ENCODE data around the gene AK5. TPM values are rescaled to one million over a fixed set of nuclear protein-coding genes. Genes with fewer than 3 reads are reported as not detected.
"Not testable (repeated sequence)": the region's sequence is repeated elsewhere in the genome, so short reads cannot be mapped to it uniquely, and the experiment has no call there.

Gene AK5
- total RNA-seq, 1 donor from 2014 or later = not detected

- Mint-ChIP-seq H3K36me3 (ENCODE audit: low read depth) (no peaks in the 10 kb centered on the region), H3K9me3 (no peaks in the 10 kb centered on the region), H3K4me3 (no peak overlapping the region), H3K27ac (no peak overlapping the region), H3K27me3 (ENCODE audit: insufficient read depth) (no peaks in the 10 kb centered on the region), H3K4me1 (ENCODE audit: low read depth) (no peaks in the 10 kb centered on the region)
- DNase-seq (ENCODE audit: low spot score) = no peak
- intact Hi-C loops (cut with micrococcal nuclease) = no loop called here
Measured at GRCh38 chr1:77484926-77485325, 203.1 kb downstream of the AK5 start.

- H3K4me1 Mint-ChIP-seq (ENCODE audit: low read depth) = no peaks in the 10 kb centered on the region
- H3K27ac Mint-ChIP-seq = no peak overlapping the region
- H3K9me3 Mint-ChIP-seq = no peaks in the 10 kb centered on the region
- intact Hi-C loops (cut with micrococcal nuclease) = no loop called here
- no peaks in the 10 kb centered on the region for H3K27me3 Mint-ChIP-seq (ENCODE audit: insufficient read depth)
- no peaks in the 10 kb centered on the region for H3K36me3 Mint-ChIP-seq (ENCODE audit: low read depth)
- no peak for DNase-seq (ENCODE audit: low spot score)
- no peak overlapping the region for H3K4me3 Mint-ChIP-seq
Measured at GRCh38 chr1:77487631-77488030, 205.8 kb downstream of the AK5 start.

- no peak for DNase-seq (ENCODE audit: low spot score)
- no peak overlapping the region for H3K27ac Mint-ChIP-seq
- no peaks in the 10 kb centered on the region for H3K4me1 Mint-ChIP-seq (ENCODE audit: low read depth)
- H3K4me3 Mint-ChIP-seq = no peak overlapping the region
- no peaks in the 10 kb centered on the region for H3K9me3 Mint-ChIP-seq
- intact Hi-C loops (cut with micrococcal nuclease) = no loop called here
- H3K36me3 Mint-ChIP-seq (ENCODE audit: low read depth) = no peaks in the 10 kb centered on the region
- H3K27me3 Mint-ChIP-seq (ENCODE audit: insufficient read depth) = no peaks in the 10 kb centered on the region
Measured at GRCh38 chr1:77489910-77490309, 208.1 kb downstream of the AK5 start.

GRCh38 chr1:77494026-77494425, 212.2 kb downstream of the AK5 start:
- H3K9me3 Mint-ChIP-seq = peaks cover 11% of the 10 kb centered on the region
- no peaks in the 10 kb centered on the region for H3K4me1 Mint-ChIP-seq (ENCODE audit: low read depth)
- no peak for DNase-seq (ENCODE audit: low spot score)
- intact Hi-C loops (cut with micrococcal nuclease) = no loop called here
- no peaks in the 10 kb centered on the region for H3K36me3 Mint-ChIP-seq (ENCODE audit: low read depth)
- no peaks in the 10 kb centered on the region for H3K27me3 Mint-ChIP-seq (ENCODE audit: insufficient read depth)
- H3K27ac Mint-ChIP-seq = no peak overlapping the region
- H3K4me3 Mint-ChIP-seq = no peak overlapping the region

- DNase-seq (ENCODE audit: low spot score) = no peak
- H3K4me1 Mint-ChIP-seq (ENCODE audit: low read depth) = no peaks in the 10 kb centered on the region
- intact Hi-C loops (cut with micrococcal nuclease) = no loop called here
- no peak overlapping the region for H3K27ac Mint-ChIP-seq
- H3K36me3 Mint-ChIP-seq (ENCODE audit: low read depth) = no peaks in the 10 kb centered on the region
- H3K9me3 Mint-ChIP-seq = peaks cover 11% of the 10 kb centered on the region
- H3K4me3 Mint-ChIP-seq = no peak overlapping the region
- no peaks in the 10 kb centered on the region for H3K27me3 Mint-ChIP-seq (ENCODE audit: insufficient read depth)
Measured at GRCh38 chr1:77498918-77499317, 217.1 kb downstream of the AK5 start.

GRCh38 chr1:77499466-77499865, 217.6 kb downstream of the AK5 start:
- no peaks in the 10 kb centered on the region for H3K36me3 Mint-ChIP-seq (ENCODE audit: low read depth)
- H3K27me3 Mint-ChIP-seq (ENCODE audit: insufficient read depth) = no peaks in the 10 kb centered on the region

GRCh38 chr1:77504986-77505385, 223.2 kb downstream of the AK5 start:
- intact Hi-C loops (cut with micrococcal nuclease) = no loop called here
- Mint-ChIP-seq H3K27ac (no peak overlapping the region), H3K9me3 (no peaks in the 10 kb centered on the region), H3K36me3 (ENCODE audit: low read depth) (no peaks in the 10 kb centered on the region), H3K4me1 (ENCODE audit: low read depth) (no peaks in the 10 kb centered on the region), H3K4me3 (no peak overlapping the region), H3K27me3 (ENCODE audit: insufficient read depth) (no peaks in the 10 kb centered on the region)
- DNase-seq (ENCODE audit: low spot score) = no peak

More at GRCh38 chr1:77499466-77499865, 217.6 kb downstream of the AK5 start:
- Mint-ChIP-seq H3K9me3 (peaks cover 11% of the 10 kb centered on the region), H3K4me3 (no peak overlapping the region), H3K4me1 (ENCODE audit: low read depth) (no peaks in the 10 kb centered on the region), H3K27ac (no peak overlapping the region)
- DNase-seq (ENCODE audit: low spot score) = no peak
- intact Hi-C loops (cut with micrococcal nuclease) = no loop called here

- no peak overlapping the region for H3K27ac Mint-ChIP-seq
- no peaks in the 10 kb centered on the region for H3K27me3 Mint-ChIP-seq (ENCODE audit: insufficient read depth)
- H3K9me3 Mint-ChIP-seq = no peaks in the 10 kb centered on the region
- no peak overlapping the region for H3K4me3 Mint-ChIP-seq
- H3K36me3 Mint-ChIP-seq (ENCODE audit: low read depth) = no peaks in the 10 kb centered on the region
- H3K4me1 Mint-ChIP-seq (ENCODE audit: low read depth) = no peaks in the 10 kb centered on the region
- intact Hi-C loops (cut with micrococcal nuclease) = no loop called here
- no peak for DNase-seq (ENCODE audit: low spot score)
Measured at GRCh38 chr1:77506771-77507170, 225.0 kb downstream of the AK5 start.

GRCh38 chr1:77509051-77509492, 227.3 kb downstream of the AK5 start:
- no peak overlapping the region for H3K4me3 Mint-ChIP-seq
- intact Hi-C loops (cut with micrococcal nuclease) = no loop called here
- no peaks in the 10 kb centered on the region for H3K9me3 Mint-ChIP-seq

GRCh38 chr1:77509898-77510297, 228.1 kb downstream of the AK5 start:
- H3K9me3 Mint-ChIP-seq = no peaks in the 10 kb centered on the region
- H3K27ac Mint-ChIP-seq = no peak overlapping the region
- intact Hi-C loops (cut with micrococcal nuclease) = no loop called here
- DNase-seq (ENCODE audit: low spot score) = no peak
- H3K4me1 Mint-ChIP-seq (ENCODE audit: low read depth) = no peaks in the 10 kb centered on the region
- no peaks in the 10 kb centered on the region for H3K36me3 Mint-ChIP-seq (ENCODE audit: low read depth)
- no peak overlapping the region for H3K4me3 Mint-ChIP-seq
- no peaks in the 10 kb centered on the region for H3K27me3 Mint-ChIP-seq (ENCODE audit: insufficient read depth)

More at GRCh38 chr1:77509051-77509492, 227.3 kb downstream of the AK5 start:
- Mint-ChIP-seq H3K36me3 (ENCODE audit: low read depth) (no peaks in the 10 kb centered on the region), H3K27ac (no peak overlapping the region), H3K4me1 (ENCODE audit: low read depth) (no peaks in the 10 kb centered on the region), H3K27me3 (ENCODE audit: insufficient read depth) (no peaks in the 10 kb centered on the region)
- DNase-seq (ENCODE audit: low spot score) = no peak

- H3K4me1 Mint-ChIP-seq (ENCODE audit: low read depth) = no peaks in the 10 kb centered on the region
- H3K27me3 Mint-ChIP-seq (ENCODE audit: insufficient read depth) = no peaks in the 10 kb centered on the region
- intact Hi-C loops (cut with micrococcal nuclease) = no loop called here
- H3K4me3 Mint-ChIP-seq = no peak overlapping the region
- no peak overlapping the region for H3K27ac Mint-ChIP-seq
- H3K9me3 Mint-ChIP-seq = no peaks in the 10 kb centered on the region
- no peak for DNase-seq (ENCODE audit: low spot score)
- H3K36me3 Mint-ChIP-seq (ENCODE audit: low read depth) = no peaks in the 10 kb centered on the region
Measured at GRCh38 chr1:77511440-77511840, 229.6 kb downstream of the AK5 start.

GRCh38 chr1:77512650-77513049, 230.8 kb downstream of the AK5 start:
- H3K9me3 Mint-ChIP-seq; H3K36me3 Mint-ChIP-seq (ENCODE audit: low read depth); H3K27ac Mint-ChIP-seq; H3K4me1 Mint-ChIP-seq (ENCODE audit: low read depth); DNase-seq (ENCODE audit: low spot score); H3K27me3 Mint-ChIP-seq (ENCODE audit: insufficient read depth); H3K4me3 Mint-ChIP-seq; intact Hi-C loops (cut with micrococcal nuclease): not testable (repeated sequence)

- DNase-seq (ENCODE audit: low spot score) = no peak
- no peaks in the 10 kb centered on the region for H3K9me3 Mint-ChIP-seq
- H3K4me3 Mint-ChIP-seq = no peak overlapping the region
- no peaks in the 10 kb centered on the region for H3K4me1 Mint-ChIP-seq (ENCODE audit: low read depth)
- intact Hi-C loops (cut with micrococcal nuclease) = no loop called here
- no peak overlapping the region for H3K27ac Mint-ChIP-seq
- H3K36me3 Mint-ChIP-seq (ENCODE audit: low read depth) = no peaks in the 10 kb centered on the region
- no peaks in the 10 kb centered on the region for H3K27me3 Mint-ChIP-seq (ENCODE audit: insufficient read depth)
Measured at GRCh38 chr1:77513839-77514763, 232.3 kb downstream of the AK5 start.
